MCF 10A (cell line): ENCODE data around the gene CCDC146. TPM values are rescaled to one million over a fixed set of nuclear protein-coding genes. Genes with fewer than 3 reads are reported as not detected.

Experiments
- BruUV-seq: library from RNA; stranded (reverse); fragments of 400-500 nt; replicated peaks from 2 replicates; lab custom pipeline; 2021; lab: Mats Ljungman, UMichigan
- CTCF ChIA-PET: fragments of 300-600 bp; sonication (Branson Sonifier 250); formaldehyde crosslinking; extraction: SDS; loops from one replicate; lab custom pipeline; 2021; ENCODE audit warnings: antibody characterized with exemption, inconsistent platforms; lab: Yijun Ruan, JAX
- POLR2A ChIA-PET: fragments of 300-600, 350-650 bp; sonication (Branson Sonifier 250); formaldehyde crosslinking; extraction: SDS; loops from one replicate; lab custom pipeline; 2020; ENCODE audit warnings: antibody characterized with exemption, inconsistent platforms; lab: Yijun Ruan, JAX
- DNase-seq: peaks from one replicate; pipeline ENCODE4 v3.0.0-alpha.2; 2018; ENCODE audit not compliant: unreplicated experiment
- H3K27ac Mint-ChIP-seq: one replicate; pipeline ENCODE4 v1.8.0; 2022; ENCODE audit warnings: mild to moderate bottlenecking, low read depth, mixed read lengths; ENCODE audit not compliant: unreplicated experiment
- H3K27me3 Mint-ChIP-seq: one replicate; pipeline ENCODE4 v1.8.0; 2022; ENCODE audit warnings: mixed read lengths; ENCODE audit not compliant: insufficient read depth, unreplicated experiment
- H3K36me3 Mint-ChIP-seq: one replicate; pipeline ENCODE4 v1.8.0; 2022; ENCODE audit warnings: mild to moderate bottlenecking, moderate library complexity, mixed read lengths; ENCODE audit not compliant: insufficient read depth, unreplicated experiment
- H3K4me1 Mint-ChIP-seq: one replicate; pipeline ENCODE4 v1.8.0; 2022; ENCODE audit warnings: mixed read lengths; ENCODE audit not compliant: insufficient read depth, unreplicated experiment
- H3K4me3 Mint-ChIP-seq: one replicate; pipeline ENCODE4 v1.8.0; 2022; ENCODE audit warnings: mild to moderate bottlenecking, moderate library complexity, mixed read lengths; ENCODE audit not compliant: unreplicated experiment
- H3K9me3 Mint-ChIP-seq: one replicate; pipeline ENCODE4 v1.8.0; 2022; ENCODE audit warnings: mixed read lengths; ENCODE audit not compliant: unreplicated experiment
- CTCF ChIP-seq: fragments of 200-600 bp; IDR thresholded peaks from one replicate; pipeline ENCODE4 v1.8.0; 2022; ENCODE audit warnings: antibody characterized with exemption, mild to moderate bottlenecking; ENCODE audit not compliant: unreplicated experiment
- intact Hi-C: fragments of 100-400 bp; cut with micrococcal nuclease; formaldehyde crosslinking; loops from 2 replicates; pipeline ENCODE4 v1.14.1; 2022
- total RNA-seq: library from RNA; stranded (reverse); gene quantifications from 2 replicates; pipeline ENCODE4 v1.2.3, GENCODE V29; 2022

CCDC146 gene
- total RNA-seq, 1 experiment from 2014 or later: 2.7 TPM

GRCh38 chr7:77232467-77232866 lies 110.1 kb downstream of the CCDC146 start:
- Mint-ChIP-seq H3K4me1 (no peaks in the 10 kb centered on the region), H3K36me3 (no peaks in the 10 kb centered on the region), H3K9me3 (peaks cover 11% of the 10 kb centered on the region), H3K27ac (no peak overlapping the region), H3K27me3 (no peaks in the 10 kb centered on the region), H3K4me3 (no peak overlapping the region)
- CTCF ChIA-PET: interaction anchor here (1.3 kb wide), 1 partner anchor 15 kb away, joined by 4 read pairs; no protein-coding TSS in a partner anchor
- no peak for TF ChIP-seq CTCF
- no peak for DNase-seq
- POLR2A ChIA-PET: no interaction called here
- intact Hi-C loops: no loop called here
- BruUV-seq: no TSS peak

- no peak for DNase-seq
- Mint-ChIP-seq H3K27me3 (no peaks in the 10 kb centered on the region), H3K9me3 (peaks cover 7% of the 10 kb centered on the region), H3K27ac (no peak overlapping the region), H3K36me3 (no peaks in the 10 kb centered on the region), H3K4me3 (no peak overlapping the region), H3K4me1 (no peaks in the 10 kb centered on the region)
- intact Hi-C loops: no loop called here
- ChIA-PET CTCF (interaction anchor here (1.0 to 1.6 kb wide), 3 partner anchors 9 to 15 kb away, joined by 3 to 5 read pairs (median 4); no protein-coding TSS in a partner anchor), POLR2A (no interaction called here)
- no TSS peak for BruUV-seq
- TF ChIP-seq CTCF: no peak
These were observed 112.9 kb downstream of the CCDC146 start for GRCh38 chr7:77235276-77235675.

GRCh38 chr7:77238703-77239136 lies 116.3 kb downstream of the CCDC146 start:
- intact Hi-C loops: no loop called here

GRCh38 chr7:77239471-77239870 lies 117.1 kb downstream of the CCDC146 start:
- ChIA-PET CTCF (interaction anchor here (3.1 kb wide), 1 partner anchor 8 kb away, joined by 31 read pairs; no protein-coding TSS in a partner anchor), POLR2A (interaction anchor here (0.8 kb wide), 1 partner anchor 12 kb away, joined by 3 read pairs; no protein-coding TSS in a partner anchor)
- Mint-ChIP-seq H3K27me3 (no peaks in the 10 kb centered on the region), H3K4me3 (no peak overlapping the region), H3K36me3 (peaks cover 5% of the 10 kb centered on the region), H3K9me3 (no peaks in the 10 kb centered on the region), H3K27ac (no peak overlapping the region), H3K4me1 (no peaks in the 10 kb centered on the region)
- no peak for TF ChIP-seq CTCF
- no peak for DNase-seq
- BruUV-seq: no TSS peak
- intact Hi-C loops: no loop called here

More at GRCh38 chr7:77238703-77239136, 116.3 kb downstream of the CCDC146 start:
- Mint-ChIP-seq H3K4me1 (no peaks in the 10 kb centered on the region), H3K27ac (no peak overlapping the region), H3K36me3 (peaks cover 5% of the 10 kb centered on the region), H3K4me3 (no peak overlapping the region), H3K27me3 (no peaks in the 10 kb centered on the region), H3K9me3 (no peaks in the 10 kb centered on the region)
- no TSS peak for BruUV-seq
- DNase-seq: no peak
- no peak for TF ChIP-seq CTCF
- ChIA-PET POLR2A (interaction anchor here (0.8 kb wide), 1 partner anchor 11 kb away, joined by 3 read pairs; no protein-coding TSS in a partner anchor), CTCF (interaction anchor here (3.1 kb wide), 1 partner anchor 9 kb away, joined by 31 read pairs; no protein-coding TSS in a partner anchor)
